GM19467 (cell line): ENCODE measurements around the gene CFAP119.
A peak's percentile ranks its signal among the peaks of the same experiment; 100 is the strongest.
"Not testable (repeated sequence)": the region's sequence is repeated elsewhere in the genome, so short reads cannot be mapped to it uniquely, and the experiment has no call there.

Source experiments
- ATAC-seq: cut with Tn5 transposase; IDR thresholded peaks from one replicate; pipeline ENCODE4 v1.9.1; 2021; ENCODE audit warnings: mild to moderate bottlenecking, moderate library complexity; ENCODE audit not compliant: unreplicated experiment

CFAP119 gene

GRCh38 chr16:30761928-30762902 is at the start of gene CFAP119, which contains the start of gene RNF40:
TSS of gene CFAP119 (minus strand) at chr16:30762062. CDS start at chr16:30761748, 314 bp downstream.
TSS of gene RNF40 (plus strand) at chr16:30762322. CDS start at chr16:30762546, 224 bp downstream.
- peak; percentile 59 for ATAC-seq

- not testable (repeated sequence) for ATAC-seq
Measured at GRCh38 chr16:30809675-30810074, 47.8 kb upstream of the CFAP119 start.

GRCh38 chr16:30808890-30809426 is 47.1 kb upstream of the CFAP119 start:
- not testable (repeated sequence) for ATAC-seq

GRCh38 chr16:30808146-30808545 is 46.3 kb upstream of the CFAP119 start:
- ATAC-seq = no peak

GRCh38 chr16:30805370-30806169 is 43.7 kb upstream of the CFAP119 start:
- no peak for ATAC-seq

- no peak for ATAC-seq
Measured at GRCh38 chr16:30805056-30805369, 43.2 kb upstream of the CFAP119 start.

GRCh38 chr16:30802936-30803335 is 41.1 kb upstream of the CFAP119 start:
- ATAC-seq = no peak

GRCh38 chr16:30797670-30798309 is 35.9 kb upstream of the CFAP119 start:
- ATAC-seq = no peak

- ATAC-seq = no peak
Measured at GRCh38 chr16:30794634-30795033, 32.8 kb upstream of the CFAP119 start.

- no peak for ATAC-seq
Measured at GRCh38 chr16:30793508-30794069, 31.7 kb upstream of the CFAP119 start.

- ATAC-seq = no peak
Measured at GRCh38 chr16:30787613-30788378, 25.9 kb upstream of the CFAP119 start.

GRCh38 chr16:30786936-30787612 is 25.2 kb upstream of the CFAP119 start, which contains the start of gene ZNF629:
TSS of gene ZNF629 (minus strand) at chr16:30787205. CDS start at chr16:30784482, 2,723 bp downstream.
- no peak for ATAC-seq

GRCh38 chr16:30786115-30786935 is 24.5 kb upstream of the CFAP119 start:
- no peak for ATAC-seq

GRCh38 chr16:30785126-30786106 is 23.6 kb upstream of the CFAP119 start:
- no peak for ATAC-seq

GRCh38 chr16:30784215-30784614 is 22.4 kb upstream of the CFAP119 start:
- no peak for ATAC-seq

GRCh38 chr16:30783280-30784109 is 21.6 kb upstream of the CFAP119 start:
- ATAC-seq = no peak
